Activated T-cell treated with anti-CD3 and anti-CD28 coated beads for 4 hours (primary cell): ENCODE data around the gene MYL4.
A peak's percentile ranks its signal among the peaks of the same experiment; 100 is the strongest.
"Not testable (repeated sequence)": the region's sequence is repeated elsewhere in the genome, so short reads cannot be mapped to it uniquely, and the experiment has no call there.

Experiments used
- DNase-seq: peaks from one replicate; pipeline ENCODE4 v3.0.0-alpha.2; 2020

Gene MYL4

DNA sequence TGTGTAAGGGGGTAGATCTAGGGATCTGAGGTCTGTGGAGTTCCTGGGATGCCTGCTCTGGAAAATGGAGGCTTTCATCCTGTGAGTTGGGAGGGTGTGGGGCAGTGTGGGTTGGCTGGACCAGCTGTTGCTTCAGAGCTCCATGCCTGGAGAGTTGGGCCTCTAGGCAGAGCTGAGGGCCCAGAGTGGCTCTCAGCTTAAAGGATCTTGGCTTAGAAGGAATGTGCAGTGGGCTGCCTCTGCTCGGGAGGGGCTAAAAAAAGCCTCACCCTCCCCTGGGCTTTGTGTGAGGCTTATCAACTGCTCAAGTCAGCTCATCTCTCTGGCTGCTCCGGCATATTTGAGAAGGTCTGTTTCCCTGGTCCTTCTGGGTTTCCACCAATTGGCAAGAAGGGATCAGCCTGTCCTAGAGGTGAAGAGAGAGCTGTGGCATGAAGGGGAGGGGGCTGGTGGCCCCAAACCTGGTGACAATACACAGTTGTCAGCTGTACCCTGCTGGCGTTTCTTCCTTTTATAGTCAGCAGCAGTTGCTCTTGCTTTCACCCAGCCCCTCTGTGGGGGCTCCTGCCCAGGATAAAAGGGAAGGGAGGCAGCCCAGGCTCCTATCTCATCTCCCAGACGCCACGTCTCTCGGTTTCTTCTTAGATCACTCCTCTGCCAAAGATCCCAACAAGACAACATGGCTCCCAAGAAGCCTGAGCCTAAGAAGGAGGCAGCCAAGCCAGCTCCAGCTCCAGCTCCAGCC, at the start of gene MYL4:
MYL4 (plus strand) TSS at position 605 of the 745 bp plus-strand sequence; CDS start at position 680, 75 bp downstream.
- DNase-seq, result no peak

DNA sequence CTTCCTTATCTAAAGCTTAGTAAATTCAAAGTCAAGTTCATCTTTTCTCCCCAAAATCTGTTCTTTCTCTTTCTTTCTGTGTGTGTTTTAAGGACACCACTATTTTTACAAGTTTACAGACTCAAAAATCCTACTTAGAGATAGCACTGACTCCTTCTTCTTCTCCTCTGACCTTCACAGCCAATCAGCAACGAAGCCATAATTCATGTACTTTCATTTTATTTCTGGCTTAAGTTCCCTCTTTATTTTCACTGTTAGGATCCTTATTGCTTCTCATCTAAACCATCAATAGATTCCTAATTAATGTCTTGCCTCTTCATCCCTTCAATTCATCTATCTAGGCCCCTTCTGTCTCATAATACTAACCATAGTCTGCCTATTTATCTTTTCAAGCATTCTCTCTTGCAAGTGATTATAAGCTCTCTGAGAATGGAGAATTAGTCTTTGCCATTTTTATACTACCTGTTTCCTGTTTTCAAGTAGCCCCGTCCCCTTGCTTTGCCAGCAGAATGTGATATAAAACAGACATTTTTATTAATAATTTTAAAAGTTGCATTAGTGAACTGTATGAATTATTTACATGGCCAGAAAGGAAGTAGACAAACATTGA, 47.0 kb upstream of the MYL4 start:
- no peak for DNase-seq

GRCh38 chr17:47164263-47164662, 44.9 kb upstream of the MYL4 start:
- DNase-seq, result no peak

DNA sequence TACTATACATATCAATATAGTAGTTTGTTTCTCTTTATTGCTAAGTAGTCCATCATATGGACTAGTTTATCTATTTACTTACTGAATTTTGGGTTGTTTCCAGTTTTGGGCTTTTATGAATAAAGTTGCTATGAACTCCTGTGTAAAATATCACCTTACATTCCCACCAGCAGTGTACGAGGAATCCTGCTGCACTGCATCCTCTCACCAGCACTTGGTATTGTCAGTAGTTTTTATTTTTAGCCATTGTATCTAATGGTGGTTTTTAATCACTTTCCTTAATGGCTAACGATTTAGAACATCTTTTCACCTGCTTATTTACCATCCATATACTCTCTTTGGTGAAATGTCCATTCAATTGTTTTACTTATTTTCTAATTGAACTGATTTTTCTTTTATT, 44.0 kb upstream of the MYL4 start:
- DNase-seq, result no peak

DNA sequence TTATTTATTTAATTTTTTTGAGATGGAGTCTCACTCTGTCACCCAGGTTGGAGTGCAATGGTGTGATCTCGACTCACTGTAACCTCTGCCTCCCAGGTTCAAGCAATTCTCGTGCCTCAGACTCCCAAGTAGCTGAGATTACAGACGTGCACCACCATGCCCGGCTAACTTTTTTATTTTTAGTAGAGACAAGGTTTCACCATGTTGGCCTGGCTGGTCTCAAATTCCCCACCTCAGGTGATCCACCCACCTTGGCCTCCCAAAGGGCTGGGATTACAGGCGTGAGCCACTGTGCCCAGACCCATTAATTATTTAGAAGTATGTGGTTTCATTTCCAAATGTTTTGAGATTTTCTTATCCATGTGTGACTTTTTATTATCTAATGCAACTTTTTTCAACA, 42.3 kb upstream of the MYL4 start:
- not testable (repeated sequence) for DNase-seq

GRCh38 chr17:47168896-47169295, 40.3 kb upstream of the MYL4 start:
- not testable (repeated sequence) for DNase-seq

DNA sequence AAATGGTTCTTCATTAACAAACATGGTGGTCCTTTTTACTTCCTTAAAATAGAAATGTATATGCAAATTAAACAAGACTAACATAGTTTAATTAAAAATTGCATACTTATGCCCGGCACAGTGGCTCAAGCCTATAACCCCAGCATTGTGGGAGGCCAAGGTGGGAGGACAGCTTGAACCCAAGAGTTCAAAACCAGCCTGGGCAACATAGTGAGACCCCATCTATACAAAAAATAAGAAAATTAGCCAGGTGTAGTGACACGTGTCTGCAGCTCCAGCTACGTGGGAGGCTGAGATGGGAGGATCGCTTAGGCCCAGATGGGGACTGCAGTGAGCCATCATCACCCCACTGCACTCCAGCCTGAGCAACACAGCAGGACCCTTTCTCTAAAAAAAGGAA, 38.4 kb upstream of the MYL4 start:
- DNase-seq, result no peak

GRCh38 chr17:47172696-47173565, 36.2 kb upstream of the MYL4 start:
- DNase-seq, result no peak

DNA sequence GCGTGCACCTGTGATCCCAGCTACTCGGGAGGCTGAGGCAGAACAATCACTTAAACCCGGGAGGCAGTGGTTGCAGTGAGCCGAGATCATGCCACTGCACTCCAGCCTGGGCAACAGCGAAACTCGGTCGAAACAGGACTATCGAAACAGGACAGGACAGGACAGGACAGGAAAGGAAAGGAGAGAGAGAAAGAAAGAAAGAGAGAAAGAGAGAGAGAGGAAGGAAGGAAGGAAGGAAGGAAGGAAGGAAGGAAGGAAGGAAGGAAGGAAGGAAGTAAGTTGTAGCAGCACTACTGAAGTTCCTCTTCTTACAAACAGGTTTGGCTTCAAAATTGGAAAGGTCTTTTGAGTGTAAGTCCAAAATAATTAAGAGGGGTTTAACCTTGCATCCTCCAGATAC, 34.3 kb upstream of the MYL4 start:
- not testable (repeated sequence) for DNase-seq

DNA sequence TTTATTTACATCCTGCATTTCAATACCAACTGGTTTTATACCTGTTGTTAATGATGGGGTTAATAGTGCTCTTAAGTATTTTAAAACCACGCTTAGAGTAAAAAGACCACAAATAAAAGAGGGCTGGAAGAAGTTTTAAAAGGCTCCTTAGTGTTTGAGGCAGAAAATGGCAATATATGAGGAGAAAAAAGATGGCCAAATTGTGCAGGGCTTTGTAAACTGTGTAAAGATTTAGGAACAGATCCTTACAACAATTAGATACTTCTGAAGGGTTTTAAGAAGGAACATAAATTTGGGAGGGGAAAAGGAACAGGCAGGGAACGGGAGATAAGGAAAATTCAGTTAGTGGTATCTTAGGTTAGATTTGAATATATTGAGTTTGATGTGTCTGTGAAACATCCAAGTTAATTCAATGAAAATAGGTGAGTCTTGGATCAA, 32.7 kb upstream of the MYL4 start:
- no peak for DNase-seq

DNA sequence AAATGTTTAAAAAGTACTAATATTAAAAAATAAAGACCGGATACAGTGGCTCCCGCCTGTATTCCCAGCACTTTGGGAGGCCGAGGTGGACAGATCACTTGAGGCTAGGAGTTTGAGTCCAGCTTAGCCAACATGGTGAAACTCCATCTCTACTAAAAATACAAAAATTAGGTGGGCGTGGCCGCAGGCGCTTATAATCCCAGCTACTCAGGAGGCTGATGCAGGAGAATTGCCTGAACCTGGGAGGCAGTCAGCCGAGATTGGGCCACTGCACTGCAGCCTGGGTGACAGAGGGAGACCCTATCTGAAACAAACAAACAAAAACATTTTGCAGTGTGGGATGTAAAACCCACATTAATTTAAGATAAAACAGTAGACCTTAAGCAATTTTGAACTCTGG, 31.9 kb upstream of the MYL4 start:
- DNase-seq, result no peak

DNA sequence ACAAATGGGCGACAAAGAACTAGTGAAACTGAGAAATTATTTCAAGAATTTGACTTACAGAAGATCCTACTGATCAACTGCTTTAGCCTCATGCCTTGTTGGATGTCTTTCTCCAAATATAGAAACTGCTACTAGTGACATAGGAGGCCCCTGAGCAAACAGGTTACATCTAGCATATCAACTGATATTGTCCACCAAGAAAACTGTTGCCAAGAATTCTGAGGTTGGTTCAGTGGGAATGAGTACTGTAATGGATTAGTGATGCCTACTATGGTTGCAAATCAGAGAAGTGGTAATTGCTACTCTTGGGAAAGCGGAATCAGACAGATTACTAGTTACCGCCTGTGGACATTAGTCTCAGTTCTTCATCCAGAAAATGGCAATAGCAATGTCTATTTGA, 30.0 kb upstream of the MYL4 start:
- DNase-seq, result no peak

- no peak for DNase-seq
These were observed 28.8 kb upstream of the MYL4 start for GRCh38 chr17:47180337-47180736.

DNA sequence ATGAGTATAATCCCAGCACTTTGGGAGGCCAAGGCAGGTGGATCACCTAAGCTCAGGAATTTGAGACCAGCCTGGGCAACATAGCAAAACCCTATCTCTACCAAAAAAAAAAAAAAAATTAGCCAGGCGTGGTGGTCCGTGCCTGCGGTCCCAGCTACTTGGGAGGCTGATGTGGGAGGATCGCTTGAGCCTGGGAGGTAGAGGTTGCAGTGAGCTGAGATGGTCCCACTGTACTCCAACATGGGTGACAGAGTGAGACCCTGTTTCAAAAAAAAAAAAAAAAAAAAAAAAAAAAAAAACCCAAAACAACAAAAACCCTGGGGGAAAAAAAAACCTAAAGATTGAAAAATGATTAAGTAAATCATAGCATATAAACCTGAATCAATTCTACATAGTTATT, 28.2 kb upstream of the MYL4 start:
- DNase-seq, result not testable (repeated sequence)

DNA sequence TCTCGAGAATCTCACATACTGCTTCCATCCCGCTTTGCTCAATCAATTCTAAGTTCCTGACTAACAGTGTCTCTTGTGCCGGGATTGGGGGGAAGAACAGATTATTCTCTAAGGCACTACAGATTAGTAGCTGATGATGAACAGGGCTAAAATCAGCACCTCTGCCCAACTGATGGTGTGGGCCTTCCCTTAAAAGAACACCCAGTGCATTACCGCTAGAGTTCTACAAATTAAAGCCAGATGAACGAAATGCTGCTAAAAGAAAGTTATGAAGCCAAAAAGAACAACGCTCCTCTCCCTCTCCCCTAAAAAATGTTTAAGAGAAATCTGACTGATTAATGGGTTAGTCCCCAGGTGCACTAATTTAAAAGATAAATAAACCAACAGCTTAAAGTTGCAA, 24.5 kb upstream of the MYL4 start:
- no peak for DNase-seq

- DNase-seq, result no peak
These were observed 20.8 kb upstream of the MYL4 start for GRCh38 chr17:47188271-47188875.

GRCh38 chr17:47188876-47189731, 20.0 kb upstream of the MYL4 start, which contains the start of gene CDC27:
CDC27 (minus strand) TSS chr17:47189295; CDS start chr17:47189172, 123 bp downstream.
- peak; percentile 100 for DNase-seq

DNA sequence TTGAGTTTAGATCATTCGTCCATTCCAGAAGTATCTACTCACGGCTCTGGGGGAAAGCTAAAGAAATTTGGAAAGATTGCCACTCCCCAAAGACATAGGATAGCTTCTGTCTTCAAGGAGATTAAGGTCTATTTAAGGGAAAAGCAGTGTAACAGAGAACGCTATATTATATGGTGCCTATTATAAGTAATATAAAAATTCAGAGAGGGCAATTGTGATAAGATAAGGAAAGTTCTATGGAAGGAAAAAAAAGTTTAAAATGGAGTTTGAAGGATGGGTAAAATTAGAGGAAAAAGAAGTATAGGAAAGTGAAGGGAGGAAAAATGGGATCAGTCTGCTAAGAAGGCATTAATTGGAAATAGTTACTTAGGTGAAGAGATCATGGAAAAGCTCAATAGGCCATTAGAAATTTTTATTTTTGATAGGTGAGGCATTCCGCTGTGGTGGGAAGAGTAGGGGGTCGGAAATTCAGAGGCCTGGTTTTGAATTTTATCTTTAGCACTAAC, 19.4 kb upstream of the MYL4 start:
- DNase-seq, result no peak

DNA sequence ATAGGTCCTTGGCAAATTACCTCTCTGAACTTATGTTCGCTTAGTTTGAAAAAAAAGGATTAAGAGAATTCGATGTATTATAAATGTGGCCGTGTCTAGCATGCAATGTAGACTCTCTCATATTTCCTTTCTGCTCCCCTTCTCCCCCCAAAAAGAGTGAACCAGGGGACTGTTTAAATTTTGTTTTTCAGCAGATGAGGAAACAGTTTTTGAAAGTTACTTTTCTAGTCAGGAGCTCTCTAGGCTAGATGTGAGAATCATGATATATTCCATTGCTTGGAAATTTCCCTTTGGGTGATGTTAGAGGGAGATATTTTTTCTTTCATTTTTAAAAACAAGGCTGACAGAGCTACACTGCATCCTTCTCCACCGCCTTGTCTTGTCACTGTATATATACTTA, 18.9 kb upstream of the MYL4 start:
- DNase-seq, result no peak

- DNase-seq, result no peak
These were observed 18.4 kb upstream of the MYL4 start for GRCh38 chr17:47190770-47191169.

DNA sequence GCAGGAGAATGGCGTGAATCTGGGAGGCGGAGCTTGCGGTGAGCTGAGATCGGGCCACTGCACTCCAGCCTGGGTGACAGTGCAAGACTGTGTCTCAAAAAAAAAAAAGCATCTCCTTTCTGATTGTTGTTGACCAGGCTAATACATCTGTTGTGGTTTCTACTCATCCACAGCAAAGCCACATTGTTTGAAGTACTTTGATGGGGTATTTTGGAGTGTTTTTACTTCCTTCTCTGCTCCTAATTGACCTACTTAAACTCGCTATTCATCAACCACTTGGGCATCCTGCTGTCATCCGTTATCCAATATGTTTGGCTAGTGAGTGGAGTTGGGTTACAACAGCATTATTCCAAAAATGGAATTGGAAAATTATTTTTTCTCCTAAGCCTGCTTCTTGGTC, 16.6 kb upstream of the MYL4 start:
- DNase-seq, result no peak

DNA sequence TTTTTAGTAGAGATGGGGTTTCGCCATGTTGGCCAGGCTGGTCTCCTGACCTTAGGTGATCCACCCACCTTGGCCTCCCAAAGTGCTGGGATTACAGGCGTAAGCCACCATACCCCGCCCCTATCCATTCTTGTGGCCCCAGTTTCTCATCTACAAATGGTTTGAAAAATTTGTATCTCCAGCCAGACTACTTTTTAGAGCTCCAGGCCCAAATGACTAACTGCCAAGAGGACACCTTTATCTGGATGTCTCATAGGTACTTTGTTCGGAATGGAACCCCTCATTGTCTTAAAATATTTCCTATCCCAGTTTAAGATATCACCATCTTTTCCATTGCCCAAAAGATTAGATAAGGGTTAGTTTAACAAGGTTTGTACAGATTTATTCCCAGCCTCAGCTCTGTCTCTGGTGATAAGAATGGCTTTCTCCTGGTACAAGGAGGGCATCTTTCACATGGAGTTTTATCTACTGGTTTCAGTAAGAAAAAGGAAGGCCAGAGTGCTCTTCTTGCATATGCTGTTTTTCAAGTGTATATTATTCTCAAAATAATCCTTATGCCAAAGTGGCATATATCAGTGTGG, 15.1 kb upstream of the MYL4 start:
- no peak for DNase-seq
